Ishikawa (cell line): ENCODE results near the gene CBX8.

Experiments used
- CEBPB ChIP-seq: IDR thresholded peaks from 2 replicates; pipeline ENCODE4 v1.6.1; 2012
- CREB1 ChIP-seq: IDR thresholded peaks from 2 replicates; pipeline ENCODE4 v1.6.1; 2012; ENCODE audit warnings: low read depth
- EGR1 ChIP-seq: IDR thresholded peaks from 2 replicates; pipeline ENCODE4 v1.6.1; 2012
- EP300 ChIP-seq: IDR thresholded peaks from 2 replicates; pipeline ENCODE4 v1.6.1; 2012; ENCODE audit warnings: borderline replicate concordance
- FOXM1 ChIP-seq: IDR thresholded peaks from 2 replicates; pipeline ENCODE4 v1.6.1; 2012; ENCODE audit warnings: low read depth, borderline replicate concordance
- NFIC ChIP-seq: IDR thresholded peaks from 2 replicates; pipeline ENCODE4 v1.6.1; 2012
- RAD21 ChIP-seq: IDR thresholded peaks from 2 replicates; pipeline ENCODE4 v1.6.1; 2012; ENCODE audit warnings: low read depth
- TAF1 ChIP-seq: IDR thresholded peaks from 2 replicates; pipeline ENCODE4 v1.6.1; 2012; ENCODE audit warnings: low read depth, mild to moderate bottlenecking
- TCF12 ChIP-seq: IDR thresholded peaks from 2 replicates; pipeline ENCODE4 v1.6.1; 2012; ENCODE audit warnings: low read depth
- TEAD4 ChIP-seq: IDR thresholded peaks from 2 replicates; pipeline ENCODE4 v1.6.1; 2012
- YY1 ChIP-seq: IDR thresholded peaks from 2 replicates; pipeline ENCODE4 v1.6.1; 2012; ENCODE audit warnings: low read depth
- ZBTB7A ChIP-seq: IDR thresholded peaks from 2 replicates; pipeline ENCODE4 v1.6.1; 2012; ENCODE audit warnings: low read depth
- TF ChIP-seq, protein P1 (sequence below): IDR thresholded peaks from 2 replicates; pipeline ENCODE4 v1.6.1; 2012
- TF ChIP-seq, protein P2 (sequence below): IDR thresholded peaks from 2 replicates; pipeline ENCODE4 v1.6.1; 2012
- TF ChIP-seq, protein P3 (sequence below): IDR thresholded peaks from 2 replicates; pipeline ENCODE4 v1.6.1; 2012; ENCODE audit warnings: low read depth, mild to moderate bottlenecking

Gene CBX8

DNA sequence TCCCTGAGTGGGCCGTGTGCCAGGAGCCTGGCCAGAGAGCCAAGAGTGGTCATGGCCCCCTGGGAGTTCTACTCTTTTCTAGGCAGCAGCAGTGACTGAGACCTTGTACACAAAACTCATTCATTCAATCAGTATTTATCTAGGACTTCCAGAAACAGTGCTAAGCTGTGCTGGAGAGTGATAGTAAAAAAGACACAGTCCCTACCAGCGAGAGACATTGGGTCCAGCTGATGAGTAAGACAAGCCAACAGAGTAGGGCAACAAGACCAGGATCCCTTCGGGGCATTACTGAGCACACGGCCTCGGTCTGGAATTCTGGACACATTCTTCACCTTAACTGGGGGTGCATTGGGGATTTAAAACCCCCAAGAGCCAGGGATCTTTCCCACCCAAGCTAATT lies 22.2 kb upstream of the CBX8 start:
- TF ChIP-seq TEAD4 (no peak), FOXM1 (no peak), ZBTB7A (no peak)
- TF ChIP-seq, protein P1, sequence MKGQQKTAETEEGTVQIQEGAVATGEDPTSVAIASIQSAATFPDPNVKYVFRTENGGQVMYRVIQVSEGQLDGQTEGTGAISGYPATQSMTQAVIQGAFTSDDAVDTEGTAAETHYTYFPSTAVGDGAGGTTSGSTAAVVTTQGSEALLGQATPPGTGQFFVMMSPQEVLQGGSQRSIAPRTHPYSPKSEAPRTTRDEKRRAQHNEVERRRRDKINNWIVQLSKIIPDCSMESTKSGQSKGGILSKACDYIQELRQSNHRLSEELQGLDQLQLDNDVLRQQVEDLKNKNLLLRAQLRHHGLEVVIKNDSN = no peak

DNA sequence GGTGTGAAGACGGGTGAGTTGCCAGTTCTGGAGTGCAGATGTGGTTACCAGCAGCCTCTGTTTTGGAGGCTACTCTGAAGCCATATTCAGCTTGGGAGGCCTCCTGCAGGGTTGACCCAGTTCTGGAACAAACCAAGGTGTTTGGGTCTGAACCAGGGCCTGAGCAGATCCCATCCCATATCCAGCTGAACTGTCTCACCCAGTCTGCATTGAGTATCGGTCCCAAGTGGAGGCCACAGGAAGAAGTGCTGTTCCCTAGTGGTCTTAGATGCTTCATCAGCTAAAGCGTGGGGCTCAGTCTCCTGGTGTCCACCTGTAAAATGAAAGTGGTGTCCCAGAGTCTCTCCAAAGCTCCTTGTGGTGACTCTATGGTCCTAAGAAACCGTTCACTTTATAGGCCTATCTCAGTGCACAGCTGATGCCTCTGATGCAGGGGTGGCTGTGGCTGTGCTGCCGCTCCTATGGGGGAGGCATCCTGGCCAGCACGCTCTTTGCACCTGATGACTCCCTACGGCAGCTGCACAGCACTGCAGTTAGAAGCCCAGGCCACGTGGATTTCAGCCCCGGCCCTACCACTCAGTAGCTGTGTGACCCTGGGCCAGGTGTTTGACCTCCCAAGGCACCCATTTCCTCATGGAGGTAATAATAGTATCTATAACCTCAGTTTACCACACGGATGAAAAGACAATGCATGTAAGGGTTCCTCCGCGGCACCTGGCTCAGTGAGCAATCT lies 21.3 kb upstream of the CBX8 start:
- TF ChIP-seq, protein P1 = no peak
- TF ChIP-seq TCF12 (no peak), FOXM1 (no peak), YY1 (no peak), CEBPB (no peak), NFIC (no peak), EGR1 (no peak), CREB1 (no peak), ZBTB7A (no peak), TEAD4 (no peak), RAD21 (no peak), TAF1 (no peak)
- TF ChIP-seq, protein P2, sequence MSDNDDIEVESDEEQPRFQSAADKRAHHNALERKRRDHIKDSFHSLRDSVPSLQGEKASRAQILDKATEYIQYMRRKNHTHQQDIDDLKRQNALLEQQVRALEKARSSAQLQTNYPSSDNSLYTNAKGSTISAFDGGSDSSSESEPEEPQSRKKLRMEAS = no peak

DNA sequence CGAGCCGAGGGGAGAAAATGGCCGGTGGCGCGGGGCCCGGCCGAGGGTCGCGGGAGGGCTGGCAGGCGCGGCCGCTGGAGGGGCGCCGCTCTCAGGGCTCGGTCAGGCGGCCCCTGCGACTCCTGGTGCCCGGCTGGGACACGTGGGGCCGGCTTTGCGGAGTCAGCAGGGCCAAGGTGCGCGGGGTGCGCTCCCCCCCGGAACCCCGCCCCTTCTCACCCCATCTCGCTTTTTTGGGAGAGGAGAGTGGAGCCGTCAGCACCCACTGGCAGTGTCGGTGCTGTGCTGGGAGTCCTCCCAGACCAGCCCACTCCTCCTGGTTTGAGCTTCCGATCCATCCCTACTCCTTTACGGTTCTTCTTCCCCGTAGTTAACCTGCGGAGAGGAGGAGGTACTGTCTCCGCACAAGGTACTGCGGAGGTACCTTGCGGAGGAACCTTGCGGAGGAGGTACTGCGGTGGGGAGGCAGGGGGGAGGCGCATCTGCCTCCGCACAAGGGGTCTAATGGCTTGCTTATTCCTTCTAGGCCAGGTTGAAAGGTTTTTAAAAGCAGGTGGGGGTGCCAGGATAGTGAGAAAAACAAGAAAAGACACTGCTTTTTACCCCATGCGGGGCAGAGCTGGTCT lies 19.1 kb upstream of the CBX8 start:
- TF ChIP-seq YY1 = no peak
- TF ChIP-seq EGR1 = no peak
- TF ChIP-seq NFIC = no peak
- TF ChIP-seq RAD21 = no peak
- no peak for TF ChIP-seq FOXM1
- no peak for TF ChIP-seq CEBPB
- TF ChIP-seq, protein P3, sequence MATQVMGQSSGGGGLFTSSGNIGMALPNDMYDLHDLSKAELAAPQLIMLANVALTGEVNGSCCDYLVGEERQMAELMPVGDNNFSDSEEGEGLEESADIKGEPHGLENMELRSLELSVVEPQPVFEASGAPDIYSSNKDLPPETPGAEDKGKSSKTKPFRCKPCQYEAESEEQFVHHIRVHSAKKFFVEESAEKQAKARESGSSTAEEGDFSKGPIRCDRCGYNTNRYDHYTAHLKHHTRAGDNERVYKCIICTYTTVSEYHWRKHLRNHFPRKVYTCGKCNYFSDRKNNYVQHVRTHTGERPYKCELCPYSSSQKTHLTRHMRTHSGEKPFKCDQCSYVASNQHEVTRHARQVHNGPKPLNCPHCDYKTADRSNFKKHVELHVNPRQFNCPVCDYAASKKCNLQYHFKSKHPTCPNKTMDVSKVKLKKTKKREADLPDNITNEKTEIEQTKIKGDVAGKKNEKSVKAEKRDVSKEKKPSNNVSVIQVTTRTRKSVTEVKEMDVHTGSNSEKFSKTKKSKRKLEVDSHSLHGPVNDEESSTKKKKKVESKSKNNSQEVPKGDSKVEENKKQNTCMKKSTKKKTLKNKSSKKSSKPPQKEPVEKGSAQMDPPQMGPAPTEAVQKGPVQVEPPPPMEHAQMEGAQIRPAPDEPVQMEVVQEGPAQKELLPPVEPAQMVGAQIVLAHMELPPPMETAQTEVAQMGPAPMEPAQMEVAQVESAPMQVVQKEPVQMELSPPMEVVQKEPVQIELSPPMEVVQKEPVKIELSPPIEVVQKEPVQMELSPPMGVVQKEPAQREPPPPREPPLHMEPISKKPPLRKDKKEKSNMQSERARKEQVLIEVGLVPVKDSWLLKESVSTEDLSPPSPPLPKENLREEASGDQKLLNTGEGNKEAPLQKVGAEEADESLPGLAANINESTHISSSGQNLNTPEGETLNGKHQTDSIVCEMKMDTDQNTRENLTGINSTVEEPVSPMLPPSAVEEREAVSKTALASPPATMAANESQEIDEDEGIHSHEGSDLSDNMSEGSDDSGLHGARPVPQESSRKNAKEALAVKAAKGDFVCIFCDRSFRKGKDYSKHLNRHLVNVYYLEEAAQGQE = no peak
- TF ChIP-seq, protein P1 = no peak
- TF ChIP-seq TCF12 = no peak
- TF ChIP-seq, protein P2 = no peak
- TF ChIP-seq CREB1 = no peak
- TF ChIP-seq TEAD4 = no peak
- no peak for TF ChIP-seq ZBTB7A

DNA sequence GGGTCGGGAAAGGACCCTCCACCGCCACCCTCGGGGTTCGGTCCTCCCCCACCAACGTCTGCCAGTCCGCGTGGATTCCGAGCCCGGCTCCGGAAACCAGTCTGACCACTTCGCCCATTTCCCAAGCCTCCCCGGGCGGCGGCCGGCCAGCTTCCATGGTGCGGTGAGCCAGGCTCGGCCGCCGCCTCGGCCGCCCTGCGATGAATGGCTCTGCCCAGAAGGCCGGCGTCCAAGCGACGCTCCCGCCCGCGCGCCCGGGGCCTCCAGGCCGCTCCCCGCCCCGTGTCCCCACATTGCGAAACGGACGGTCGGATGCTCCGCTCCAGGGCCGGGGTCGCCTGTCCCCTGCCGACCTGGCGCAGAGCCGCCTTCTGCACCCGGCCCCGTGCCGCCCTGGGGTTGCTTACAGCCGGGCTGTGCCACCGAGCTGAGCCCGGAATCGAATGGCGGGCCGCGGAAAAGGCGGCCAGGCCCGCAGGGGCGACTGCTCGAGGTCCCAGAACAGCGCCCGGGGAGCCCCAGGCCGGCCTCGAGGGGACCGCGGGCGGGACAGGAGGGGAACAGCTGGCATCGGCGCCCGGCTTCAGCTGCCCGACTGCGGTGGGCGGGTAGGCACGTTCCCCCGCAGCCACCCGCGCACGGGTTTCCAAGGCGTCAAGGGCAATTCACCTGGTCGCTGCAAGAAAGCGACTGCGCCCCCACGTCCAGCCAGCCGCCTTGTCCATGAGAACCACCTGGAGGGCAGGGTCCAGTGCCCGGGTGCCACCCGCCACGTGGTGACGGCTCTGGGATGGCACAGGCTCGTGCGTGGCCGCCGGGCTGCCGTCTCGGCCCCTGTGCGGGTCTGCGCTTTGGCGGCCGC lies 18.3 kb upstream of the CBX8 start:
- TF ChIP-seq TAF1 = peak; percentile 61; the same call in 1 of the 2 replicates
- TF ChIP-seq EGR1 = peak; percentile 28; the same call in 1 of the 2 replicates
- TF ChIP-seq NFIC = peak; percentile 37; the same call in 1 of the 2 replicates
- TF ChIP-seq, protein P1 = no peak
- TF ChIP-seq, protein P3 = no peak
- TF ChIP-seq RAD21 = 0 out of 2 replicates have a peak, but pooled peaks have one; percentile 5
- peak; percentile 58; the same call in 1 of the 2 replicates for TF ChIP-seq TCF12
- peak; percentile 78 for TF ChIP-seq YY1
- TF ChIP-seq, protein P2 = peak; percentile 89
- peak; percentile 78; the same call in 1 of the 2 replicates for TF ChIP-seq ZBTB7A
- no peak for TF ChIP-seq CREB1
- peak; percentile 64 for TF ChIP-seq TEAD4
- TF ChIP-seq EP300 = peak; percentile 30; the same call in 1 of the 2 replicates
